GM12878 (cell line): ENCODE measurements around the gene AFF1. TPM values are rescaled to one million over a fixed set of nuclear protein-coding genes. Genes with fewer than 3 reads are reported as not detected.
"Not testable (repeated sequence)": the region's sequence is repeated elsewhere in the genome, so short reads cannot be mapped to it uniquely, and the experiment has no call there.

ENCODE experiments used
- ATAC-seq: fragments of 200-7000 bp; cut with Tn5 transposase; 3 replicates; pipeline ENCODE4 v1.9.1; 2020; ENCODE audit warnings: mild to moderate bottlenecking, moderate library complexity
- BruUV-seq: library from RNA; stranded (reverse); fragments of 400-500 nt; replicated peaks from 2 replicates; lab custom pipeline; 2021; lab: Mats Ljungman, UMichigan
- CTCF ChIA-PET: fragments of 300-600 bp; sonication (Branson Sonifier 250); formaldehyde crosslinking; extraction: SDS; loops from one replicate; lab custom pipeline; 2021; ENCODE audit warnings: inconsistent platforms; lab: Yijun Ruan, JAX
- POLR2A ChIA-PET: fragments of 350-600 bp; formaldehyde crosslinking; extraction: SDS; loops from one replicate; lab custom pipeline; 2021; ENCODE audit warnings: inconsistent platforms; lab: Charles Lee
- RAD21 ChIA-PET: fragments of 300-600 bp; sonication (Branson Sonifier 250); formaldehyde crosslinking; loops from one replicate; lab custom pipeline; 2023; ENCODE audit warnings: antibody characterized with exemption; ENCODE audit not compliant: unreplicated experiment; lab: Charles Lee
- SMC1A ChIA-PET: fragments of 300-600 bp; sonication (Branson Sonifier 250); formaldehyde crosslinking; loops from one replicate; lab custom pipeline; 2023; ENCODE audit not compliant: unreplicated experiment, uncharacterized antibody; lab: Charles Lee
- DNase-seq: peaks from one replicate; pipeline ENCODE4 v3.0.0-alpha.2; 2011; ENCODE audit warnings: low read depth, low spot score
- FAIRE-seq: peaks from 3 replicates; lab custom pipeline; 2011; peaks lifted over from hg19 to GRCh38; lab: Jason Lieb, UNC
- H2AFZ ChIP-seq: 2 replicates; pipeline ENCODE4 v1.6.0; 2011; ENCODE audit warnings: low read depth, low read length, control low read depth; ENCODE audit not compliant: control insufficient read depth
- H3K27ac ChIP-seq: 2 replicates; pipeline ENCODE4 v1.5.1; 2011; ENCODE audit warnings: control low read depth; ENCODE audit not compliant: control insufficient read depth, insufficient read depth
- H3K27me3 ChIP-seq, 2 experiments: replicated peaks in 1 of 2; 2 replicates each; pipeline versions ENCODE4 v1.6.0 to v1.6.1; 2011; ENCODE audit warnings: low read length in 1 of 2; ENCODE audit not compliant: control insufficient read depth in 2 of 2, insufficient read depth in 2 of 2
- H3K36me3 ChIP-seq, 2 experiments: 2 replicates each; pipeline ENCODE4 v1.5.1; 2011; ENCODE audit warnings: low read length in 1 of 2; ENCODE audit not compliant: control insufficient read depth in 2 of 2, insufficient read depth in 2 of 2
- H3K4me1 ChIP-seq: 2 replicates; pipeline ENCODE4 v1.6.1; 2011; ENCODE audit warnings: mild to moderate bottlenecking, low read length, moderate library complexity, mixed read lengths; ENCODE audit not compliant: control insufficient read depth, insufficient read depth
- H3K4me2 ChIP-seq: 2 replicates; pipeline ENCODE4 v1.6.0; 2011; ENCODE audit warnings: control low read depth; ENCODE audit not compliant: control insufficient read depth, insufficient read depth
- H3K4me3 ChIP-seq: fragments of 200-600 bp; sonication (generic); 2 replicates; pipeline ENCODE4 v1.5.1; 2016
- H3K79me2 ChIP-seq: 2 replicates; pipeline ENCODE4 v1.6.0; 2011; ENCODE audit warnings: low read length; ENCODE audit not compliant: control insufficient read depth, insufficient read depth
- H3K9ac ChIP-seq: 2 replicates; pipeline ENCODE4 v1.8.0; 2011; ENCODE audit warnings: low read length, control low read depth, mixed read lengths; ENCODE audit not compliant: control insufficient read depth, insufficient read depth
- H3K9me3 ChIP-seq: replicated peaks from 3 replicates; pipeline ENCODE4 v1.5.1; 2011; ENCODE audit warnings: mild to moderate bottlenecking, low read length; ENCODE audit not compliant: control insufficient read depth, insufficient read depth
- H4K20me1 ChIP-seq: 2 replicates; pipeline ENCODE4 v1.6.0; 2011; ENCODE audit not compliant: control insufficient read depth, insufficient read depth
- ETV6 ChIP-seq, 2 experiments: fragments of 450-650 bp in 1 of 2; IDR thresholded peaks in 1 of 2; conservative IDR thresholded peaks in 1 of 2; 2 replicates each; pipeline ENCODE4 v1.6.1; 2014; ENCODE audit warnings: antibody characterized with exemption in 1 of 2, borderline replicate concordance in 1 of 2, low read depth in 1 of 2, mild to moderate bottlenecking in 1 of 2, moderate library complexity in 1 of 2
- MLLT1 ChIP-seq: fragments of 450-650 bp; IDR thresholded peaks from 2 replicates; pipeline ENCODE4 v1.6.1; 2016; ENCODE audit warnings: mild to moderate bottlenecking
- MTA3 ChIP-seq: IDR thresholded peaks from 2 replicates; pipeline ENCODE4 v1.6.1; 2012; ENCODE audit warnings: low read length, inconsistent platforms, borderline replicate concordance
- POLR2AphosphoS2 ChIP-seq: IDR thresholded peaks from 2 replicates; pipeline ENCODE4 v1.6.1; 2011; ENCODE audit warnings: low read depth, mild to moderate bottlenecking, low read length, improper control_type of control experiment, moderate library complexity
- ZBTB33 ChIP-seq: fragments of 450-650 bp; IDR thresholded peaks from 2 replicates; pipeline ENCODE4 v1.6.1; 2017; ENCODE audit warnings: mild to moderate bottlenecking
- WGBS: methylation state at CpG from one replicate; pipeline ENCODE4 v1.1.6; 2016; ENCODE audit warnings: low lambda C conversion rate; ENCODE audit not compliant: insufficient replicate concordance, insufficient coverage; ENCODE audit errors: missing lambda C conversion rate; 5-methylcytosine and 5-hydroxymethylcytosine counted together
- in situ Hi-C: fragments of 300-500 bp; cut with MboI; formaldehyde crosslinking; loops from 9 replicates; pipeline ENCODE4 v1.14.3; 2018; ENCODE audit warnings: mixed read lengths
- intact Hi-C: fragments of 100-400 bp; cut with micrococcal nuclease; formaldehyde crosslinking; loops from one replicate; pipeline ENCODE4 v1.14.2; 2022; ENCODE audit not compliant: unreplicated experiment
- polyA plus RNA-seq, 11 experiments: library from polyadenylated mRNA; depleted of rRNA in 4 of 11; unstranded in 6 of 11; stranded (reverse) in 5 of 11; fragments of >200 nt; fragmentation: Nextera tagmentation in 4 of 11; fragmentation: Illumina TruSeq in 1 of 11; extraction: Ambion mirVana in 4 of 11; extraction: Trizol in 1 of 11; gene quantifications; 1 replicate in 1 of 11; 2 replicates in 10 of 11; pipeline versions ENCODE4 v1.2.1 to v1.2.3, GENCODE V29; 2011 to 2016; ENCODE audit warnings: inconsistent platforms in 2 of 11, missing spikeins in 2 of 11, low read depth in 1 of 11
- total RNA-seq, 4 experiments: library from RNA; depleted of rRNA in 3 of 4; stranded (reverse); fragments of >200 nt in 3 of 4; fragmentation: Illumina TruSeq in 1 of 4; extraction: Trizol in 1 of 4; gene quantifications; 2 replicates each; pipeline versions ENCODE4 v1.2.1 to v1.2.3, GENCODE V29; 2013 to 2021

The AFF1 gene
- total and polyA plus RNA-seq, 10 of the 15 experiments (the other 5 are each of a cell fraction or from before 2014, with no cell fraction given), result 3.5 to 56.1 (median 21.5) TPM

- TF ChIP-seq ZBTB33 (no peak), ETV6 (conservative IDR thresholded peaks at IDR 0.05 in 1 of 2, IDR thresholded peaks at IDR 0.05 in 1 of 2; ENCODE audit: borderline replicate concordance in 1 of 2, low read depth in 1 of 2) (no peak), MTA3 (no peak), POLR2AphosphoS2 (no peak)
These were observed 136.6 kb downstream of the AFF1 start (continued) for GRCh38 chr4:87071401-87071800.

- H3K27me3 ChIP-seq, H2AFZ ChIP-seq, BruUV-seq, in situ Hi-C loops, ATAC-seq, H4K20me1 ChIP-seq, H3K36me3 ChIP-seq, H3K9me3 ChIP-seq, FAIRE-seq, DNase-seq: not testable (repeated sequence)
- SMC1A ChIA-PET, result interaction anchor here (1.4 to 3.6 kb wide), 2 partner anchors 17 to 63 kb away, joined by 4 to 17 read pairs; no protein-coding TSS in a partner anchor
- Histone ChIP-seq H3K27ac (peak overlapping the region; percentile 98), H3K4me3 (peak overlapping the region; percentile 57; the same call in 1 of the 2 replicates), H3K4me2 (peak overlapping the region; percentile 74), H3K79me2 (peaks cover 75% of the 10 kb centered on the region), H3K4me1 (peaks cover 18% of the 10 kb centered on the region), H3K9ac (0 out of 2 replicates have a peak overlapping the region, but pooled peaks have one; percentile 5)
- intact Hi-C loops, result loop anchor here (2.0 to 5.0 kb wide), 4 partner anchors 20 to 135 kb away; partner anchors contain the start of gene AFF1
- CTCF ChIA-PET, result interaction anchor here (0.6 to 1.0 kb wide), 2 partner anchors 20 to 138 kb away, joined by 3 read pairs; no protein-coding TSS in a partner anchor
- peak; percentile 88 for TF ChIP-seq MLLT1
- RAD21 ChIA-PET, result interaction anchor here (1.2 kb wide), 1 partner anchor 115 kb away, joined by 4 read pairs; no protein-coding TSS in a partner anchor
- WGBS, result 77% methylated on average over 10 of the region's 10 CpGs
- POLR2A ChIA-PET, result interaction anchor here (0.5 to 0.7 kb wide), 2 partner anchors 20 to 46 kb away, joined by 4 to 5 read pairs; no protein-coding TSS in a partner anchor
These were observed 137.7 kb downstream of the AFF1 start for GRCh38 chr4:87072545-87072944.
